Measurements from ENCODE around the gene ATP11A.

Gene ATP11A

GRCh38 chr13:112692586-112692985 is 2.7 kb downstream of the ATP11A start:
- H4K20me1 ChIP-seq (ENCODE audit: insufficient read depth) = no peaks in the 10 kb centered on the region
- H2AFZ ChIP-seq (ENCODE audit: low read depth) = no peak overlapping the region
- H3K4me2 ChIP-seq = peak overlapping the region; percentile 80; the same call in 1 of the 2 replicates
- peaks cover 9% of the 10 kb centered on the region for H3K4me1 ChIP-seq (ENCODE audit: low read depth, poor library complexity, severe bottlenecking)
- H3K27ac ChIP-seq = no peak overlapping the region
- peaks cover 34% of the 10 kb centered on the region for H3K79me2 ChIP-seq (ENCODE audit: insufficient read depth, low read depth)
- no peaks in the 10 kb centered on the region for H3K36me3 ChIP-seq (ENCODE audit: insufficient read depth)
- H3K9ac ChIP-seq = no peak overlapping the region
- H3K27me3 ChIP-seq (ENCODE audit: insufficient read depth, low read depth) = no peaks in the 10 kb centered on the region
- H3K4me3 ChIP-seq (IDR thresholded peaks at IDR 0.05; ENCODE audit: insufficient read depth, low read depth, low read length) = no peak overlapping the region
- no peak for TF ChIP-seq CTCF (conservative IDR thresholded peaks at IDR 0.05; ENCODE audit: low read depth, low read length)

GRCh38 chr13:112693831-112694497 is 4.1 kb downstream of the ATP11A start:
- Histone ChIP-seq H4K20me1 (ENCODE audit: insufficient read depth) (no peaks in the 10 kb centered on the region), H3K27me3 (ENCODE audit: insufficient read depth, low read depth) (no peaks in the 10 kb centered on the region), H3K4me3 (IDR thresholded peaks at IDR 0.05; ENCODE audit: insufficient read depth, low read depth, low read length) (no peak overlapping the region), H2AFZ (ENCODE audit: low read depth) (no peak overlapping the region), H3K9ac (no peak overlapping the region), H3K4me2 (no peak overlapping the region), H3K27ac (no peak overlapping the region), H3K79me2 (ENCODE audit: insufficient read depth, low read depth) (peaks cover 36% of the 10 kb centered on the region), H3K4me1 (ENCODE audit: low read depth, poor library complexity, severe bottlenecking) (peaks cover 9% of the 10 kb centered on the region), H3K36me3 (ENCODE audit: insufficient read depth) (no peaks in the 10 kb centered on the region)
- no peak for TF ChIP-seq CTCF (conservative IDR thresholded peaks at IDR 0.05; ENCODE audit: low read depth, low read length)

GRCh38 chr13:112695121-112695520 is 5.3 kb downstream of the ATP11A start:
- Histone ChIP-seq H3K27ac (no peak overlapping the region), H4K20me1 (ENCODE audit: insufficient read depth) (no peaks in the 10 kb centered on the region), H3K4me1 (ENCODE audit: low read depth, poor library complexity, severe bottlenecking) (peaks cover 9% of the 10 kb centered on the region), H3K79me2 (ENCODE audit: insufficient read depth, low read depth) (peaks cover 44% of the 10 kb centered on the region), H3K27me3 (ENCODE audit: insufficient read depth, low read depth) (no peaks in the 10 kb centered on the region), H3K4me2 (no peak overlapping the region), H3K9ac (no peak overlapping the region), H3K36me3 (ENCODE audit: insufficient read depth) (no peaks in the 10 kb centered on the region), H2AFZ (ENCODE audit: low read depth) (no peak overlapping the region), H3K4me3 (IDR thresholded peaks at IDR 0.05; ENCODE audit: insufficient read depth, low read depth, low read length) (no peak overlapping the region)
- TF ChIP-seq CTCF (conservative IDR thresholded peaks at IDR 0.05; ENCODE audit: low read depth, low read length) = no peak

GRCh38 chr13:112696001-112696868 is 6.4 kb downstream of the ATP11A start:
- Histone ChIP-seq H3K36me3 (ENCODE audit: insufficient read depth) (no peaks in the 10 kb centered on the region), H3K27ac (no peak overlapping the region), H2AFZ (ENCODE audit: low read depth) (no peak overlapping the region), H3K9ac (no peak overlapping the region), H4K20me1 (ENCODE audit: insufficient read depth) (no peaks in the 10 kb centered on the region), H3K4me2 (no peak overlapping the region), H3K27me3 (ENCODE audit: insufficient read depth, low read depth) (no peaks in the 10 kb centered on the region), H3K79me2 (ENCODE audit: insufficient read depth, low read depth) (peaks cover 44% of the 10 kb centered on the region), H3K4me3 (IDR thresholded peaks at IDR 0.05; ENCODE audit: insufficient read depth, low read depth, low read length) (no peak overlapping the region), H3K4me1 (ENCODE audit: low read depth, poor library complexity, severe bottlenecking) (peaks cover 9% of the 10 kb centered on the region)
- no peak for TF ChIP-seq CTCF (conservative IDR thresholded peaks at IDR 0.05; ENCODE audit: low read depth, low read length)
